HEK293 (cell line): ENCODE results near the gene UBE3A.

ENCODE experiments used
- CTCF ChIA-PET: fragments of 350-600 bp; formaldehyde crosslinking; extraction: SDS; loops from one replicate; lab custom pipeline; 2021; ENCODE audit warnings: antibody characterized with exemption; lab: Yijun Ruan, JAX
- POLR2A ChIA-PET: fragments of 300-600 bp; formaldehyde crosslinking; extraction: SDS; loops from one replicate; lab custom pipeline; 2020; ENCODE audit warnings: antibody characterized with exemption, inconsistent platforms; lab: Yijun Ruan, JAX
- H3K27ac ChIP-seq: fragments of 200-500 bp; sonication (Bioruptor generic); 2 replicates; pipeline ENCODE4 v1.5.1; 2014; ENCODE audit warnings: low read depth, low read length, control low read depth, inconsistent platforms; ENCODE audit errors: extremely low read depth
- H3K36me3 ChIP-seq, 2 experiments: fragments of 200-500 bp in 1 of 2; sonication (Bioruptor generic) in 1 of 2; 1 replicate in 1 of 2; 2 replicates in 1 of 2; pipeline ENCODE4 v1.5.1; 2014 to 2017; ENCODE audit warnings: inconsistent platforms in 2 of 2, low read length in 2 of 2; ENCODE audit not compliant: control insufficient read depth in 2 of 2, insufficient read depth in 1 of 2
- H3K4me1 ChIP-seq: fragments of 200-500 bp; sonication (Bioruptor generic); 2 replicates; pipeline ENCODE4 v1.5.1; 2014; ENCODE audit warnings: mild to moderate bottlenecking, low read length, inconsistent platforms; ENCODE audit not compliant: control insufficient read depth, insufficient read depth
- H3K4me3 ChIP-seq: 2 replicates; pipeline ENCODE4 v1.5.1; 2011; ENCODE audit warnings: low read depth, mild to moderate bottlenecking, control low read depth, low read length, moderate library complexity
- H3K9me3 ChIP-seq: fragments of 200-500 bp; sonication (Bioruptor generic); 2 replicates; pipeline ENCODE4 v1.5.1; 2014; ENCODE audit warnings: low read depth, low read length, inconsistent platforms; ENCODE audit not compliant: control insufficient read depth, insufficient read depth
- EGR2 ChIP-seq: fragments of 450-650 bp; formaldehyde crosslinking; IDR thresholded peaks from 2 replicates; pipeline ENCODE4 v1.5.1; 2016; ENCODE audit warnings: low read depth, missing biosample characterization, missing genetic modification characterization
- FEZF1 ChIP-seq: fragments of 450-650 bp; formaldehyde crosslinking; IDR thresholded peaks from 2 replicates; pipeline ENCODE4 v1.5.1; 2016; ENCODE audit warnings: missing biosample characterization, missing genetic modification characterization
- KLF10 ChIP-seq: fragments of 450-650 bp; IDR thresholded peaks from 2 replicates; pipeline ENCODE4 v1.5.1; 2018; ENCODE audit warnings: missing biosample characterization, mild to moderate bottlenecking, missing genetic modification characterization
- PRDM1 ChIP-seq: fragments of 450-650 bp; formaldehyde crosslinking; IDR thresholded peaks from 2 replicates; pipeline ENCODE4; 2016; ENCODE audit warnings: missing biosample characterization, missing genetic modification characterization
- SCRT1 ChIP-seq: fragments of 450-650 bp; formaldehyde crosslinking; IDR thresholded peaks from 2 replicates; pipeline ENCODE4 v1.5.1; 2016; ENCODE audit warnings: missing biosample characterization, missing genetic modification characterization, borderline replicate concordance
- ZBTB1 ChIP-seq: fragments of 450-650 bp; formaldehyde crosslinking; IDR thresholded peaks from 2 replicates; pipeline ENCODE4 v1.5.1; 2016; ENCODE audit warnings: missing biosample characterization, missing genetic modification characterization
- ZBTB48 ChIP-seq: fragments of 450-650 bp; formaldehyde crosslinking; IDR thresholded peaks from 2 replicates; pipeline ENCODE4 v1.5.1; 2016; ENCODE audit warnings: missing biosample characterization, missing genetic modification characterization
- ZNF292 ChIP-seq: fragments of 450-650 bp; formaldehyde crosslinking; IDR thresholded peaks from 2 replicates; pipeline ENCODE4 v1.5.1; 2016; ENCODE audit warnings: low read depth, missing biosample characterization, missing genetic modification characterization, borderline replicate concordance
- ZNF335 ChIP-seq: fragments of 450-650 bp; formaldehyde crosslinking; conservative IDR thresholded peaks from 2 replicates; pipeline ENCODE4 v1.5.1; 2016; ENCODE audit warnings: missing biosample characterization, missing genetic modification characterization
- ZNF544 ChIP-seq: fragments of 450-650 bp; formaldehyde crosslinking; IDR thresholded peaks from 2 replicates; pipeline ENCODE4 v1.5.0; 2017; ENCODE audit warnings: missing biosample characterization, missing genetic modification characterization
- ZNF555 ChIP-seq: fragments of 450-650 bp; formaldehyde crosslinking; conservative IDR thresholded peaks from 2 replicates; pipeline ENCODE4 v1.5.1; 2017; ENCODE audit warnings: missing biosample characterization, mild to moderate bottlenecking, missing genetic modification characterization, inconsistent platforms
- ZNF701 ChIP-seq: fragments of 450-650 bp; formaldehyde crosslinking; IDR thresholded peaks from 2 replicates; pipeline ENCODE4 v1.5.1; 2016; ENCODE audit warnings: missing biosample characterization, missing genetic modification characterization
- ZXDB ChIP-seq: fragments of 450-650 bp; formaldehyde crosslinking; IDR thresholded peaks from 2 replicates; pipeline ENCODE4 v1.5.1; 2016; ENCODE audit warnings: missing biosample characterization, missing genetic modification characterization
- TF ChIP-seq, protein P1 (sequence below): fragments of 450-650 bp; formaldehyde crosslinking; IDR thresholded peaks from 2 replicates; pipeline ENCODE4 v1.5.1; 2016; ENCODE audit warnings: missing biosample characterization, missing genetic modification characterization
- TF ChIP-seq, protein P2 (sequence below): fragments of 450-650 bp; formaldehyde crosslinking; IDR thresholded peaks from 2 replicates; pipeline ENCODE4 v1.5.1; 2016; ENCODE audit warnings: missing biosample characterization, missing genetic modification characterization, low read depth
- TF ChIP-seq, protein P3 (sequence below): fragments of 450-650 bp; IDR thresholded peaks from 2 replicates; pipeline ENCODE4 v1.5.1; 2018; ENCODE audit warnings: missing biosample characterization, missing genetic modification characterization
- TF ChIP-seq, protein P4 (sequence below): fragments of 450-650 bp; formaldehyde crosslinking; IDR thresholded peaks from 2 replicates; pipeline ENCODE4 v1.5.1; 2016; ENCODE audit warnings: missing biosample characterization, missing genetic modification characterization

Gene UBE3A

DNA sequence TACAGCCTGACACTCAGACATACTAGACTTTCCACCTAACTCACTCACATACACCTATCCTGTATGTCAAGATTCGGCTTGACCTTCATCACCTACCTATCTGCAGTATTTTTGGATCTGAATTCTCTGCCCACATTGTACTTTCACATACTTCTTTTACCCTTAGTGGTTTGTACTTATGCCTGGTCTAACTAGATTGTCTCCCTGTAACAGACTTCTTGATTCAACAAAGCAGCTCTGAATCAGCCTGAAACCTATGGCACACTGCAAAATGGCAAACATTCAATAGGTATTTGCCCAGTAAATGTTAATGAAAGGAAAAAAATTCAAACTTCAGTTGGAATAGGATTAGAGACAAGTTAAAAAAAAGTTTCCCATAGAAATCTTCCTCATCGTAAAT lies 106.5 kb downstream of the UBE3A start:
- H3K4me3 ChIP-seq, result no peak overlapping the region
- POLR2A ChIA-PET, result no interaction called here
- TF ChIP-seq ZBTB48 (tag by site-specific recombination), result no peak
- no peak for TF ChIP-seq KLF10 (tag by site-specific recombination)
- TF ChIP-seq ZNF335 (tag by site-specific recombination), result no peak
- TF ChIP-seq, protein P1, sequence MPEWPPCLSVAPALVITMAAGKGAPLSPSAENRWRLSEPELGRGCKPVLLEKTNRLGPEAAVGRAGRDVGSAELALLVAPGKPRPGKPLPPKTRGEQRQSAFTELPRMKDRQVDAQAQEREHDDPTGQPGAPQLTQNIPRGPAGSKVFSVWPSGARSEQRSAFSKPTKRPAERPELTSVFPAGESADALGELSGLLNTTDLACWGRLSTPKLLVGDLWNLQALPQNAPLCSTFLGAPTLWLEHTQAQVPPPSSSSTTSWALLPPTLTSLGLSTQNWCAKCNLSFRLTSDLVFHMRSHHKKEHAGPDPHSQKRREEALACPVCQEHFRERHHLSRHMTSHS, result no peak
- no peak for TF ChIP-seq ZXDB (tag by site-specific recombination)
- no peak for TF ChIP-seq PRDM1
- TF ChIP-seq, protein P2, sequence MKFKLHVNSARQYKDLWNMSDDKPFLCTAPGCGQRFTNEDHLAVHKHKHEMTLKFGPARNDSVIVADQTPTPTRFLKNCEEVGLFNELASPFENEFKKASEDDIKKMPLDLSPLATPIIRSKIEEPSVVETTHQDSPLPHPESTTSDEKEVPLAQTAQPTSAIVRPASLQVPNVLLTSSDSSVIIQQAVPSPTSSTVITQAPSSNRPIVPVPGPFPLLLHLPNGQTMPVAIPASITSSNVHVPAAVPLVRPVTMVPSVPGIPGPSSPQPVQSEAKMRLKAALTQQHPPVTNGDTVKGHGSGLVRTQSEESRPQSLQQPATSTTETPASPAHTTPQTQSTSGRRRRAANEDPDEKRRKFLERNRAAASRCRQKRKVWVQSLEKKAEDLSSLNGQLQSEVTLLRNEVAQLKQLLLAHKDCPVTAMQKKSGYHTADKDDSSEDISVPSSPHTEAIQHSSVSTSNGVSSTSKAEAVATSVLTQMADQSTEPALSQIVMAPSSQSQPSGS (tag by site-specific recombination), result no peak
- TF ChIP-seq, protein P3, sequence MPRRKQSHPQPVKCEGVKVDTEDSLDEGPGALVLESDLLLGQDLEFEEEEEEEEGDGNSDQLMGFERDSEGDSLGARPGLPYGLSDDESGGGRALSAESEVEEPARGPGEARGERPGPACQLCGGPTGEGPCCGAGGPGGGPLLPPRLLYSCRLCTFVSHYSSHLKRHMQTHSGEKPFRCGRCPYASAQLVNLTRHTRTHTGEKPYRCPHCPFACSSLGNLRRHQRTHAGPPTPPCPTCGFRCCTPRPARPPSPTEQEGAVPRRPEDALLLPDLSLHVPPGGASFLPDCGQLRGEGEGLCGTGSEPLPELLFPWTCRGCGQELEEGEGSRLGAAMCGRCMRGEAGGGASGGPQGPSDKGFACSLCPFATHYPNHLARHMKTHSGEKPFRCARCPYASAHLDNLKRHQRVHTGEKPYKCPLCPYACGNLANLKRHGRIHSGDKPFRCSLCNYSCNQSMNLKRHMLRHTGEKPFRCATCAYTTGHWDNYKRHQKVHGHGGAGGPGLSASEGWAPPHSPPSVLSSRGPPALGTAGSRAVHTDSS, result no peak
- no peak for TF ChIP-seq ZNF544 (tag by site-specific recombination)
- TF ChIP-seq ZBTB1 (tag by site-specific recombination), result no peak
- TF ChIP-seq, protein P4, sequence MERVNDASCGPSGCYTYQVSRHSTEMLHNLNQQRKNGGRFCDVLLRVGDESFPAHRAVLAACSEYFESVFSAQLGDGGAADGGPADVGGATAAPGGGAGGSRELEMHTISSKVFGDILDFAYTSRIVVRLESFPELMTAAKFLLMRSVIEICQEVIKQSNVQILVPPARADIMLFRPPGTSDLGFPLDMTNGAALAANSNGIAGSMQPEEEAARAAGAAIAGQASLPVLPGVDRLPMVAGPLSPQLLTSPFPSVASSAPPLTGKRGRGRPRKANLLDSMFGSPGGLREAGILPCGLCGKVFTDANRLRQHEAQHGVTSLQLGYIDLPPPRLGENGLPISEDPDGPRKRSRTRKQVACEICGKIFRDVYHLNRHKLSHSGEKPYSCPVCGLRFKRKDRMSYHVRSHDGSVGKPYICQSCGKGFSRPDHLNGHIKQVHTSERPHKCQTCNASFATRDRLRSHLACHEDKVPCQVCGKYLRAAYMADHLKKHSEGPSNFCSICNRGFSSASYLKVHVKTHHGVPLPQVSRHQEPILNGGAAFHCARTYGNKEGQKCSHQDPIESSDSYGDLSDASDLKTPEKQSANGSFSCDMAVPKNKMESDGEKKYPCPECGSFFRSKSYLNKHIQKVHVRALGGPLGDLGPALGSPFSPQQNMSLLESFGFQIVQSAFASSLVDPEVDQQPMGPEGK, result no peak
- TF ChIP-seq SCRT1 (tag by site-specific recombination), result no peak
- no peak for TF ChIP-seq EGR2
- no peak for TF ChIP-seq FEZF1 (tag by site-specific recombination)
- no peak for TF ChIP-seq ZNF292 (tag by site-specific recombination)
- H3K27ac ChIP-seq, result no peak overlapping the region
- peaks cover 0 to 14% of the 10 kb centered on the region in 2 experiments; a peak in 1 of 3 replicates for H3K36me3 ChIP-seq
- CTCF ChIA-PET, result no interaction called here
- no peaks in the 10 kb centered on the region for H3K9me3 ChIP-seq
- no peaks in the 10 kb centered on the region for H3K4me1 ChIP-seq

DNA sequence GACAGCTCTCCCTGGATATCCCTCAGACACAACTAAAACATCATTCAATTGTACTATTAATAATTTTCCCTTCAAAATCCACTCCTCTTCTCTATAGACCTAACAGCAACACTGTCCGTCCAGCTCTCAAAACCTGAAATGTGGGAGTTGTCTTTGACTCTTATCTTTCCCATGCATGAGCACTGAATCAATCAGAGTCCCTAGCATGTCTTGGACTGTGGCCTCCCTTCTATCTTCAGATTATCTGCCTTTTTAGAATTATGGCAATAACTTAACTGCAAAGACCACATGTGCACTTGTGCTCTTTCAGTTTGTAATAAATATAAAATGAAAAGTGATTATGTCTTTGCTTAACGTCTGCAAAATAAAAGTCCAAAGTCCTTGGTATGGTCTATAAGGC lies 107.0 kb downstream of the UBE3A start:
- CTCF ChIA-PET, result interaction anchor here (0.6 kb wide), 1 partner anchor 1693 kb away, joined by 3 read pairs; no protein-coding TSS in a partner anchor
- Histone ChIP-seq H3K9me3 (no peaks in the 10 kb centered on the region), H3K4me1 (no peaks in the 10 kb centered on the region), H3K36me3 (peaks cover 0 to 12% of the 10 kb centered on the region in 2 experiments; a peak in 1 of 3 replicates), H3K4me3 (no peak overlapping the region), H3K27ac (no peak overlapping the region)
- POLR2A ChIA-PET, result no interaction called here
- TF ChIP-seq ZNF555 (tag by site-specific recombination), result no peak
- TF ChIP-seq, protein P2 (tag by site-specific recombination), result no peak
- no peak for TF ChIP-seq ZNF701 (tag by site-specific recombination)
